Skeletal muscle cell (primary cell): ENCODE measurements around the gene ARID5B.

Experiments used
- DNase-seq: peaks from one replicate; pipeline ENCODE4 v3.0.0-alpha.2; 2010; ENCODE audit warnings: low read depth
- H3K4me3 ChIP-seq: 2 replicates; pipeline ENCODE4 v1.5.1; 2011; ENCODE audit warnings: low read depth, mild to moderate bottlenecking, control low read depth, low read length, moderate library complexity

ARID5B gene

GRCh38 chr10:62054408-62054807, 152.9 kb downstream of the ARID5B start:
- H3K4me3 ChIP-seq: no peak overlapping the region
- no peak for DNase-seq

- no peak overlapping the region for H3K4me3 ChIP-seq
- no peak for DNase-seq
Measured at GRCh38 chr10:62054830-62055229, 153.3 kb downstream of the ARID5B start.

- no peak overlapping the region for H3K4me3 ChIP-seq
- no peak for DNase-seq
Measured at GRCh38 chr10:62056219-62056618, 154.7 kb downstream of the ARID5B start.

GRCh38 chr10:62056698-62057097, 155.2 kb downstream of the ARID5B start:
- no peak for DNase-seq
- no peak overlapping the region for H3K4me3 ChIP-seq

GRCh38 chr10:62057359-62057758, 155.9 kb downstream of the ARID5B start:
- no peak for DNase-seq
- H3K4me3 ChIP-seq: no peak overlapping the region

- no peak overlapping the region for H3K4me3 ChIP-seq
- DNase-seq: no peak
Measured at GRCh38 chr10:62057850-62058249, 156.4 kb downstream of the ARID5B start.

- H3K4me3 ChIP-seq: no peak overlapping the region
Measured at GRCh38 chr10:62058476-62058875, 157.0 kb downstream of the ARID5B start.

GRCh38 chr10:62058896-62059216, 157.4 kb downstream of the ARID5B start:
- no peak overlapping the region for H3K4me3 ChIP-seq
- no peak for DNase-seq

More at GRCh38 chr10:62058476-62058875, 157.0 kb downstream of the ARID5B start:
- no peak for DNase-seq

GRCh38 chr10:62059217-62059920, 157.9 kb downstream of the ARID5B start:
- DNase-seq: no peak
- H3K4me3 ChIP-seq: no peak overlapping the region

- H3K4me3 ChIP-seq: no peak overlapping the region
- no peak for DNase-seq
Measured at GRCh38 chr10:62062028-62062427, 160.5 kb downstream of the ARID5B start.

- no peak for DNase-seq
- no peak overlapping the region for H3K4me3 ChIP-seq
Measured at GRCh38 chr10:62062752-62063512, 161.4 kb downstream of the ARID5B start.

- H3K4me3 ChIP-seq: no peak overlapping the region
- DNase-seq: peak; percentile 84
Measured at GRCh38 chr10:62063795-62064472, 162.4 kb downstream of the ARID5B start.

GRCh38 chr10:62067560-62067959, 166.1 kb downstream of the ARID5B start:
- no peak for DNase-seq
- H3K4me3 ChIP-seq: no peak overlapping the region

GRCh38 chr10:62068464-62068863, 167.0 kb downstream of the ARID5B start:
- H3K4me3 ChIP-seq: no peak overlapping the region
- DNase-seq: no peak

GRCh38 chr10:62069452-62070178, 168.1 kb downstream of the ARID5B start:
- no peak for DNase-seq

GRCh38 chr10:62071846-62072281, 170.4 kb downstream of the ARID5B start:
- H3K4me3 ChIP-seq: no peak overlapping the region
- DNase-seq: no peak

More at GRCh38 chr10:62069452-62070178, 168.1 kb downstream of the ARID5B start:
- H3K4me3 ChIP-seq: no peak overlapping the region

- H3K4me3 ChIP-seq: no peak overlapping the region
- DNase-seq: no peak
Measured at GRCh38 chr10:62072901-62073300, 171.4 kb downstream of the ARID5B start.

GRCh38 chr10:62073429-62073828, 171.9 kb downstream of the ARID5B start:
- no peak overlapping the region for H3K4me3 ChIP-seq
- DNase-seq: no peak

GRCh38 chr10:62075414-62075813, 173.9 kb downstream of the ARID5B start:
- H3K4me3 ChIP-seq: no peak overlapping the region
- DNase-seq: no peak

GRCh38 chr10:62075912-62076311, 174.4 kb downstream of the ARID5B start:
- H3K4me3 ChIP-seq: no peak overlapping the region
- DNase-seq: no peak
